Natural killer cell (primary cell): Measurements from ENCODE around the gene FGF2. TPM values are rescaled to one million over a fixed set of nuclear protein-coding genes. Genes with fewer than 3 reads are reported as not detected.

Experiments
- ATAC-seq, 3 donors: fragments of 150-1000 bp in 2 of 3; fragments of 200-7000 bp in 1 of 3; cut with Tn5 transposase; 1 replicate in 1 of 3; 2 replicates in 2 of 3; pipeline ENCODE4 v1.10.0; 2021; ENCODE audit warnings: mild to moderate bottlenecking in 2 of 3, moderate library complexity in 2 of 3
- DNase-seq, 2 donors: peaks; one replicate each; pipeline versions ENCODE4 v3.0.0 to v3.0.0-alpha.2; 2013 to 2021; ENCODE audit warnings: mixed read lengths in 1 of 2
- H3K27ac ChIP-seq: one replicate; pipeline ENCODE4 v1.5.1; 2013; ENCODE audit warnings: mild to moderate bottlenecking, low read length
- H3K27me3 ChIP-seq: one replicate; pipeline ENCODE4 v1.6.1; 2013; ENCODE audit warnings: low read length; ENCODE audit not compliant: control insufficient read depth, insufficient read depth
- H3K36me3 ChIP-seq: one replicate; pipeline ENCODE4 v1.6.1; 2013; ENCODE audit warnings: low read length; ENCODE audit not compliant: control insufficient read depth, insufficient read depth
- H3K4me1 ChIP-seq: one replicate; pipeline ENCODE4 v1.6.1; 2013; ENCODE audit warnings: low read length; ENCODE audit not compliant: control insufficient read depth, insufficient read depth
- H3K4me3 ChIP-seq: one replicate; pipeline ENCODE4 v1.5.1; 2013; ENCODE audit warnings: low read length
- H3K9me3 ChIP-seq: one replicate; pipeline ENCODE4 v1.6.1; 2013; ENCODE audit warnings: low read length; ENCODE audit not compliant: control insufficient read depth, insufficient read depth
- H3K27ac Mint-ChIP-seq, 2 donors: one replicate each; pipeline ENCODE4 v1.8.0; 2022; ENCODE audit warnings: mild to moderate bottlenecking in 2 of 2, mixed read lengths in 2 of 2, moderate library complexity in 1 of 2
- H3K27me3 Mint-ChIP-seq, 2 donors: one replicate each; pipeline ENCODE4 v1.8.0; 2022; ENCODE audit warnings: low read depth in 2 of 2, mixed read lengths in 2 of 2
- H3K36me3 Mint-ChIP-seq: one replicate; pipeline ENCODE4 v1.8.0; 2022; ENCODE audit warnings: mixed read lengths
- H3K4me1 Mint-ChIP-seq, 2 donors: one replicate each; pipeline ENCODE4 v1.8.0; 2022; ENCODE audit warnings: mixed read lengths in 2 of 2
- H3K4me3 Mint-ChIP-seq: one replicate; pipeline ENCODE4 v1.8.0; 2022; ENCODE audit warnings: mild to moderate bottlenecking, moderate library complexity, mixed read lengths
- H3K9me3 Mint-ChIP-seq, 2 donors: one replicate each; pipeline ENCODE4 v1.8.0; 2022; ENCODE audit warnings: mixed read lengths in 2 of 2
- WGBS: methylation state at CpG from one replicate; pipeline ENCODE4 v1.1.7; 2013; ENCODE audit warnings: missing lambda C conversion rate; ENCODE audit not compliant: insufficient coverage; 5-methylcytosine and 5-hydroxymethylcytosine counted together
- intact Hi-C: fragments of 100-400 bp; cut with micrococcal nuclease; formaldehyde crosslinking; loops from one replicate; pipeline ENCODE4 v1.14.2; 2022
- total RNA-seq, 4 donors: library from RNA; stranded (reverse); fragments of 120-200 nt in 1 of 4; gene quantifications; one replicate each; pipeline versions ENCODE4 v1.2.3 to v1.2.4, GENCODE V29; 2013 to 2022
- TF ChIP-seq, protein P1 (sequence below): fragments of 200-600 bp; IDR thresholded peaks from one replicate; pipeline ENCODE4 v1.8.0; 2022; ENCODE audit warnings: antibody characterized with exemption

Gene FGF2
- total RNA-seq, 3 donors from 2014 or later (not counting 1 experiment from before 2014, with no cell fraction given): not detected

DNA sequence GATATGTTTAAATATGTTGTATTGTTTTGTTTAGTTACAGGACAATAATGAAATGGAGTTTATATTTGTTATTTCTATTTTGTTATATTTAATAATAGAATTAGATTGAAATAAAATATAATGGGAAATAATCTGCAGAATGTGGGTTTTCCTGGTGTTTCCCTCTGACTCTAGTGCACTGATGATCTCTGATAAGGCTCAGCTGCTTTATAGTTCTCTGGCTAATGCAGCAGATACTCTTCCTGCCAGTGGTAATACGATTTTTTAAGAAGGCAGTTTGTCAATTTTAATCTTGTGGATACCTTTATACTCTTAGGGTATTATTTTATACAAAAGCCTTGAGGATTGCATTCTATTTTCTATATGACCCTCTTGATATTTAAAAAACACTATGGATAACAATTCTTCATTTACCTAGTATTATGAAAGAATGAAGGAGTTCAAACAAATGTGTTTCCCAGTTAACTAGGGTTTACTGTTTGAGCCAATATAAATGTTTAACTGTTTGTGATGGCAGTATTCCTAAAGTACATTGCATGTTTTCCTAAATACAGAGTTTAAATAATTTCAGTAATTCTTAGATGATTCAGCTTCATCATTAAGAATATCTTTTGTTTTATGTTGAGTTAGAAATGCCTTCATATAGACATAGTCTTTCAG, 68.8 kb downstream of the FGF2 start:
- Mint-ChIP-seq H3K27me3 (no peaks in the 10 kb centered on the region), H3K9me3 (no peaks in the 10 kb centered on the region), H3K4me1 (peaks cover 6% of the 10 kb centered on the region in 2 donors), H3K36me3 (no peaks in the 10 kb centered on the region), H3K4me3 (no peak overlapping the region), H3K27ac (no peak overlapping the region)
- no peaks in the 10 kb centered on the region for H3K4me1 ChIP-seq
- WGBS: no CpG with 5 or more reads among the region's 1 CpG
- H3K27ac ChIP-seq: no peak overlapping the region
- ATAC-seq: no peak
- H3K4me3 ChIP-seq: no peak overlapping the region
- DNase-seq: no peak
- no peaks in the 10 kb centered on the region for H3K9me3 ChIP-seq
- intact Hi-C loops: no loop called here
- TF ChIP-seq, protein P1, sequence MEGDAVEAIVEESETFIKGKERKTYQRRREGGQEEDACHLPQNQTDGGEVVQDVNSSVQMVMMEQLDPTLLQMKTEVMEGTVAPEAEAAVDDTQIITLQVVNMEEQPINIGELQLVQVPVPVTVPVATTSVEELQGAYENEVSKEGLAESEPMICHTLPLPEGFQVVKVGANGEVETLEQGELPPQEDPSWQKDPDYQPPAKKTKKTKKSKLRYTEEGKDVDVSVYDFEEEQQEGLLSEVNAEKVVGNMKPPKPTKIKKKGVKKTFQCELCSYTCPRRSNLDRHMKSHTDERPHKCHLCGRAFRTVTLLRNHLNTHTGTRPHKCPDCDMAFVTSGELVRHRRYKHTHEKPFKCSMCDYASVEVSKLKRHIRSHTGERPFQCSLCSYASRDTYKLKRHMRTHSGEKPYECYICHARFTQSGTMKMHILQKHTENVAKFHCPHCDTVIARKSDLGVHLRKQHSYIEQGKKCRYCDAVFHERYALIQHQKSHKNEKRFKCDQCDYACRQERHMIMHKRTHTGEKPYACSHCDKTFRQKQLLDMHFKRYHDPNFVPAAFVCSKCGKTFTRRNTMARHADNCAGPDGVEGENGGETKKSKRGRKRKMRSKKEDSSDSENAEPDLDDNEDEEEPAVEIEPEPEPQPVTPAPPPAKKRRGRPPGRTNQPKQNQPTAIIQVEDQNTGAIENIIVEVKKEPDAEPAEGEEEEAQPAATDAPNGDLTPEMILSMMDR: no peak
- H3K27me3 ChIP-seq: no peaks in the 10 kb centered on the region
- H3K36me3 ChIP-seq: no peaks in the 10 kb centered on the region

DNA sequence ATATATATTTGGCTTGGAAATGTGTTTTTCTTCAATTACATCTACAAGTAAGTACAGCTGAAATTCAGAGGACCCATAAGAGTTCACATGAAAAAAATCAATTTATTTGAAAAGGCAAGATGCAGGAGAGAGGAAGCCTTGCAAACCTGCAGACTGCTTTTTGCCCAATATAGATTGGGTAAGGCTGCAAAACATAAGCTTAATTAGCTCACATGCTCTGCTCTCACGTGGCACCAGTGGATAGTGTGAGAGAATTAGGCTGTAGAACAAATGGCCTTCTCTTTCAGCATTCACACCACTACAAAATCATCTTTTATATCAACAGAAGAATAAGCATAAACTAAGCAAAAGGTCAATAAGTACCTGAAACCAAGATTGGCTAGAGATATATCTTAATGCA, 69.6 kb downstream of the FGF2 start:
- Histone ChIP-seq H3K4me3 (no peak overlapping the region), H3K36me3 (no peaks in the 10 kb centered on the region), H3K4me1 (no peaks in the 10 kb centered on the region), H3K27ac (no peak overlapping the region), H3K27me3 (no peaks in the 10 kb centered on the region), H3K9me3 (no peaks in the 10 kb centered on the region)
- no peak for ATAC-seq
- Mint-ChIP-seq H3K9me3 (no peaks in the 10 kb centered on the region), H3K4me3 (no peak overlapping the region), H3K4me1 (peaks cover 6% of the 10 kb centered on the region in 2 donors), H3K27me3 (no peaks in the 10 kb centered on the region), H3K27ac (no peak overlapping the region), H3K36me3 (no peaks in the 10 kb centered on the region)
- TF ChIP-seq, protein P1: no peak
- WGBS: no CpG with 5 or more reads among the region's 1 CpG
- intact Hi-C loops: no loop called here
- no peak for DNase-seq

DNA sequence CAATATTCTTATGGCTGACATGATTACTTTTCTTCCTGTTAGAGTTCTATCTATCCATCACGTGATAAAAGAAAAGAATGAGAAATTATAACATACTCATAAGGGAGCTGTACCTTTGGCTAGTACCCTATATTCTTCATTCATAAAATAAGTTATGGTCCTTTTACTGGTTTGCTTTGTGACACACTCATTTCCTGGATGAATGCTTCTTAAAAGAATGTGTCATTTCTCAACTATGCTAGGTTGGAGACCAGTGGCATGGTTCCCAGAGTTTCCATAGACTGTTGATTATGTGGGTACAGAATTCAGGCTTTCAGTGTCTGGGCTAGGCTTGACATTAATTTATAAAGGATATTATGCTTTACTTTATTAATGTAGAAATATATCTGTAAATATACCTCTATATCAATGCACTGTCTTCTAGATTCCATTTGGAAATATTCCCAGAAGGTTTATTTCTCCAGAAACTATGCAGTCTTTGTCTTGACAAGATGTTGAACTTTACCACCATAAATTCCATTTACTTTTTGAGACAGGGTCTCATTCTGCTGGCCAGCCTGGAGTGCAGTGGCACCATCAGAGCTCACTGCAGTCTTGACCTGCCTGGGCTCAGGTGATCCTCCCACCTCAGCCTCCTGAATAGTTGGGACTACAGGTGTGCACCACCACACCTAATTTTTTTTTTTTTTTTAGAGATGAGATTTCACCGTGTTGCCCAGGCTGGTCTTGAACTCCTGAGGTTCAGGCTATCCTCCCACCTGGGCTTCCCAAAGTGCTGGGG, 71.9 kb downstream of the FGF2 start:
- 100% methylated on average over 1 of the region's 2 CpGs for WGBS
- no peaks in the 10 kb centered on the region for H3K9me3 Mint-ChIP-seq
- H3K36me3 Mint-ChIP-seq: no peaks in the 10 kb centered on the region
- Histone ChIP-seq H3K27ac (no peak overlapping the region), H3K27me3 (no peaks in the 10 kb centered on the region), H3K4me3 (no peak overlapping the region), H3K4me1 (no peaks in the 10 kb centered on the region), H3K36me3 (no peaks in the 10 kb centered on the region), H3K9me3 (no peaks in the 10 kb centered on the region)
- intact Hi-C loops: no loop called here
- TF ChIP-seq, protein P1: no peak
- peaks cover 6% of the 10 kb centered on the region in 2 donors for H3K4me1 Mint-ChIP-seq
- DNase-seq: no peak
- no peaks in the 10 kb centered on the region for H3K27me3 Mint-ChIP-seq
- no peak overlapping the region for H3K4me3 Mint-ChIP-seq
- no peak for ATAC-seq
- H3K27ac Mint-ChIP-seq: no peak overlapping the region
